Panc1 (cell line): ENCODE data around the gene ASIC1.

ENCODE experiments used
- POLR2AphosphoS5 ChIP-seq: IDR thresholded peaks from 2 replicates; pipeline ENCODE4 v1.6.1; 2012; ENCODE audit warnings: mild to moderate bottlenecking, low read depth, low read length, moderate library complexity
- TCF7L2 ChIP-seq: IDR thresholded peaks from 2 replicates; pipeline ENCODE4 v1.6.1; 2011; ENCODE audit warnings: mild to moderate bottlenecking, low read depth, low read length, inconsistent platforms
- TF ChIP-seq, protein P1 (sequence below): fragments of 450-650 bp; IDR thresholded peaks from 2 replicates; pipeline ENCODE4 v1.5.1; 2017; ENCODE audit warnings: mild to moderate bottlenecking
- TF ChIP-seq, protein P2 (sequence below), 2 experiments: IDR thresholded peaks; 2 replicates each; pipeline ENCODE4 v1.6.1; 2011 to 2012; ENCODE audit warnings: low read depth in 2 of 2, control low read depth in 1 of 2, low read length in 1 of 2, mild to moderate bottlenecking in 1 of 2, moderate library complexity in 1 of 2; ENCODE audit not compliant: insufficient read depth in 1 of 2

DNA sequence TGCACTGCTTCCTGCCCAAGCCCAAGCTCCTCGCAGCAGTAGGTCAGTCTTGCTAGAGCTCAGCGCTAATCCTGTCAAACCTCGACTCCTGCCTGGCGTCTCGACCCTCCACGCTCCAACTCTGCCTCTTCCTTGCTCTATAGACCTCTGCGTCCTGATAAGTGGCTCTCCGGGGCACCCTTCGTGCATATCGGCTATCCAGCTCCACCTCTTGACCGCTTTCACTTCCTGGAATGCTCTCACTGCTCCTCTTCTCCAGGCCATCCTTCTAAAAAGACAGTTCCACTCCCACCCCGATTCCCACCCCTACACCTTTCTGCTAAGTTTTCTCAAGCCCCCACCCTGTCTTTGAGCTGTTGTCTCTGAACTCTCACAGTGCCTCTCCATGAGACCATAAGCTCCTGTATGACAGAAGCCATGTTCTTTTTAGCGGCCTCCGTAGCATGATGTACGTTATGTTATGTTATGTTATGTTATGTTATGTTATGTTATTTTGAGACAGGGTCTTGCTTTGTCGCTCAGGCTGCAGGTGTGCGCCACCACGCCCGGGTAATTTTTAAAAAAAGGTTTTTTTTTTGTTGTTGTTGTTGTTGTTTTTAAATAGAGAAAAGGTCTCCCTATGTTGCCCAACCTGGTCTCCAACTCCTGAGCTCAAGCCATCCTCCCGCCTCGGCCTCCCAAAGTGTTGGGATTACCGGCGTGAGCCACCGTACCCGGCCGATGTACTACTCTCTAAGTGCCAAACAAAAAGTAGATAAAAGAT lies 55.2 kb downstream of the ASIC1 start:
- TF ChIP-seq, protein P1, sequence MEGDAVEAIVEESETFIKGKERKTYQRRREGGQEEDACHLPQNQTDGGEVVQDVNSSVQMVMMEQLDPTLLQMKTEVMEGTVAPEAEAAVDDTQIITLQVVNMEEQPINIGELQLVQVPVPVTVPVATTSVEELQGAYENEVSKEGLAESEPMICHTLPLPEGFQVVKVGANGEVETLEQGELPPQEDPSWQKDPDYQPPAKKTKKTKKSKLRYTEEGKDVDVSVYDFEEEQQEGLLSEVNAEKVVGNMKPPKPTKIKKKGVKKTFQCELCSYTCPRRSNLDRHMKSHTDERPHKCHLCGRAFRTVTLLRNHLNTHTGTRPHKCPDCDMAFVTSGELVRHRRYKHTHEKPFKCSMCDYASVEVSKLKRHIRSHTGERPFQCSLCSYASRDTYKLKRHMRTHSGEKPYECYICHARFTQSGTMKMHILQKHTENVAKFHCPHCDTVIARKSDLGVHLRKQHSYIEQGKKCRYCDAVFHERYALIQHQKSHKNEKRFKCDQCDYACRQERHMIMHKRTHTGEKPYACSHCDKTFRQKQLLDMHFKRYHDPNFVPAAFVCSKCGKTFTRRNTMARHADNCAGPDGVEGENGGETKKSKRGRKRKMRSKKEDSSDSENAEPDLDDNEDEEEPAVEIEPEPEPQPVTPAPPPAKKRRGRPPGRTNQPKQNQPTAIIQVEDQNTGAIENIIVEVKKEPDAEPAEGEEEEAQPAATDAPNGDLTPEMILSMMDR, result no peak
- TF ChIP-seq TCF7L2, result no peak
- no peak for TF ChIP-seq POLR2AphosphoS5
- TF ChIP-seq, protein P2, sequence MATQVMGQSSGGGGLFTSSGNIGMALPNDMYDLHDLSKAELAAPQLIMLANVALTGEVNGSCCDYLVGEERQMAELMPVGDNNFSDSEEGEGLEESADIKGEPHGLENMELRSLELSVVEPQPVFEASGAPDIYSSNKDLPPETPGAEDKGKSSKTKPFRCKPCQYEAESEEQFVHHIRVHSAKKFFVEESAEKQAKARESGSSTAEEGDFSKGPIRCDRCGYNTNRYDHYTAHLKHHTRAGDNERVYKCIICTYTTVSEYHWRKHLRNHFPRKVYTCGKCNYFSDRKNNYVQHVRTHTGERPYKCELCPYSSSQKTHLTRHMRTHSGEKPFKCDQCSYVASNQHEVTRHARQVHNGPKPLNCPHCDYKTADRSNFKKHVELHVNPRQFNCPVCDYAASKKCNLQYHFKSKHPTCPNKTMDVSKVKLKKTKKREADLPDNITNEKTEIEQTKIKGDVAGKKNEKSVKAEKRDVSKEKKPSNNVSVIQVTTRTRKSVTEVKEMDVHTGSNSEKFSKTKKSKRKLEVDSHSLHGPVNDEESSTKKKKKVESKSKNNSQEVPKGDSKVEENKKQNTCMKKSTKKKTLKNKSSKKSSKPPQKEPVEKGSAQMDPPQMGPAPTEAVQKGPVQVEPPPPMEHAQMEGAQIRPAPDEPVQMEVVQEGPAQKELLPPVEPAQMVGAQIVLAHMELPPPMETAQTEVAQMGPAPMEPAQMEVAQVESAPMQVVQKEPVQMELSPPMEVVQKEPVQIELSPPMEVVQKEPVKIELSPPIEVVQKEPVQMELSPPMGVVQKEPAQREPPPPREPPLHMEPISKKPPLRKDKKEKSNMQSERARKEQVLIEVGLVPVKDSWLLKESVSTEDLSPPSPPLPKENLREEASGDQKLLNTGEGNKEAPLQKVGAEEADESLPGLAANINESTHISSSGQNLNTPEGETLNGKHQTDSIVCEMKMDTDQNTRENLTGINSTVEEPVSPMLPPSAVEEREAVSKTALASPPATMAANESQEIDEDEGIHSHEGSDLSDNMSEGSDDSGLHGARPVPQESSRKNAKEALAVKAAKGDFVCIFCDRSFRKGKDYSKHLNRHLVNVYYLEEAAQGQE (IDR thresholded peaks at IDR 0.05; ENCODE audit: insufficient read depth in 1 of 2, low read depth in 2 of 2, low read length in 1 of 2), result no peak
